OCI-M2 (cell line): Measurements from ENCODE around the gene RNF186.
"Not testable (repeated sequence)": the region's sequence is repeated elsewhere in the genome, so short reads cannot be mapped to it uniquely, and the experiment has no call there.

ENCODE experiments used
- DNase-seq: peaks from one replicate; lab custom pipeline; 2025; ENCODE audit not compliant: unreplicated experiment; lab: John Stamatoyannopoulos, UW

RNF186 gene, protein sequence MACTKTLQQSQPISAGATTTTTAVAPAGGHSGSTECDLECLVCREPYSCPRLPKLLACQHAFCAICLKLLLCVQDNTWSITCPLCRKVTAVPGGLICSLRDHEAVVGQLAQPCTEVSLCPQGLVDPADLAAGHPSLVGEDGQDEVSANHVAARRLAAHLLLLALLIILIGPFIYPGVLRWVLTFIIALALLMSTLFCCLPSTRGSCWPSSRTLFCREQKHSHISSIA

DNA sequence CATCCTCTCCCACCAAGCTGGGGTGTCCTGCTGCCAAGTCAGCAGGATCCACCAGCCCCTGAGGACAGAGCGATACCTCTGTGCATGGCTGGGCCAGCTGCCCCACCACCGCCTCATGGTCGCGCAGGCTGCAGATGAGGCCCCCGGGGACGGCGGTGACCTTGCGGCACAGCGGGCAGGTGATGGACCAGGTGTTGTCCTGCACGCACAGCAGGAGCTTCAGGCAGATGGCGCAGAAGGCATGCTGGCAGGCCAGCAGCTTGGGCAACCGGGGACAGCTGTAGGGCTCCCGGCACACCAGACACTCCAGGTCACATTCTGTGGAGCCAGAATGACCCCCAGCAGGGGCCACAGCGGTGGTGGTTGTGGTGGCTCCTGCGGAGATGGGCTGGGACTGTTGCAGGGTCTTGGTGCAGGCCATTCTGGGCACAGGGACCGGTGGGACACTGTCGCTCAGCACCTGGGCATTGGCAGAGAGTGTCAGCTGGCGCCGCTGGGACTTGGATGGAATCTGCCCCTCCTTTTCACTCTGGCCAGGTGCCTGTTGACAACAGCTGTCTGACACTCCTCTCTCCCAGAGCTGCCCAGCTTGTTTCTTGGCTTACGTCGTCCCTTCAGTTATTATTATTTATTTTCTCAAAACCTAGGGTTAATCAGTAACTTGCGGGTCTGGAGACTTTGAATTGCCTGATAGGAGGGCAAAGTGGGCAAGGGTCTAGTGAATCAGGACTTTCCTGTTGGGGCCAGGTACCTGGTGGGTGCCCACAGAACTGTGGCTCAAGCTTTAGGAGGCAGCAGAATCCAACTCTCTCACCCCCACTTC is at the start of gene RNF186:
Gene RNF186, minus strand, starts transcription at position 603 of the 823 bp plus-strand sequence. Its CDS starts 182 bp downstream, at position 421.
- DNase-seq = no peak

DNA sequence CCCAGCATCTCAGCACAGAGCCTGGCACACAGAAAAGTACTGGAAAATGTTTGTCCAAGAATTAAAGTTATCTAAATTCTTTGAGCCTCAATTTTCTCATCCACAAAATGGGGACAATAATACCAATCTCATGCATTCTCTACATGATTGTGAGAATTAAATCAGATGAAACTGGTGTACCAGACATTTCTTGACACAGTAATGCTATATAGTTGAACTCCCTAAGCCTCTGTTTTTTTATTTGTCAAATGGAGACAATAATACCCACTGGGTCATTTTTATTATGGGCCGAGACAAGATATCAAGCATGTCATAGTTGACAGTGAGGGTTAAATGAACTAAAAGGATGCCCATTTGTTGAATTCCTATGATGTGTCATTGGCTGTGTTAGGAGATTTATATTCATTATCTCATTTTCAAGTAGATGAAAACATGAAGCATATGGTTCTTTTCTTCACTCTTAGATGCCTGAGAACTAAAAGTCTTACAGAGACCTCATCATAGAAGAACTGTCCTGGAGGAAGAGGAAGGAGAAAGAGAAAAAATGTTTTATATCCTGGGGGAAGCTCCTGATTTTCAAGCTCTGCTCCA is 49.6 kb upstream of the RNF186 start:
- DNase-seq = no peak

DNA sequence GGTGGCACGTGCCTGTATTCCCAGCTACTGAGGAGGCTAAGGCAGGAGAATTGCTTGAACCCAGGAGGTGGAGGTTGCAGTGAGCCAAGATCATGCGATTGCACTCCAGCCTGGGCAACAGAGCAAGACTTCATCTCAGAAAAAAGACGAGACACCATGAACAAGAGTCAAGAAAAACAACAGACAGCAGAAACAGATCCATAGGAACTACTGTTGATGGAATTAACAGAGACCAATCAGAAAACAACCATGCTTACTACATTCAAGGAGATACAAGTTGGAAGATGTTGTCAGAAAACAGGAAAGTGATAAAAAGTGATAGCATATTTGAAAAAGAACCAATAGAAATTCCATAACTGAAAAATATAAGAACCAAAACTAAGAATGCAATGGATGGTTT is 47.9 kb upstream of the RNF186 start:
- DNase-seq = no peak

DNA sequence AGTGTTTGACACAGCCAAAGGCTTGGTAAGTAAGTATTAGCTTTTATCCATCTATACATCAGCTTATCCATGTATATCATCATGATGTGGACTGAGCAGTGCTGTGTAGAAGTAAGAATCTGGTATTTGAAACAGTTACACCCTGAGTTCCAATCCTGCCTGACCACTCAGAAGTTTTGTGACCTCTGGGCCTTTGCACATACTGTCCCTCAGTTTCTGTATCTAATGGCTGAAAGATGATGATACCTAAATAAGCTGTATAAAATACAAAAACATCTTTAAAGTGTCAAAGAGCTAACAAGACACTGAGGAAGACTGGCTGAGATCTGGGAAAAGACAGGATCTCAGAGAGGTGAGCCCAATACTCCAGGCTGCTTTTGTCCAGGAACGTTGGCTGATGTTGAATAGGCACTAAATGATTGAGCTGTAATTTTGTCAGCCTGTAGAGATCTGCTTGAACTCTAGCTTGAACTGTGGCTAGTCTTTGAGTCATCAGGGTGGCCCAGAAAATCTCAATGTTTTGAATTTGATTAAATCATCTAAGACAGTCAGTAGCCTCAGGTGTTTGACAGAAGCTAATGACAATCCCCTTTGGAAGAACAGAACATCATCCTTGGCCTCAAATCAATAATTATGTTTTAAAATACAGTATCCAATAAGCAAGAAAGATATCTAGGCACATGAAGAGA is 46.9 kb upstream of the RNF186 start:
- DNase-seq = no peak

DNA sequence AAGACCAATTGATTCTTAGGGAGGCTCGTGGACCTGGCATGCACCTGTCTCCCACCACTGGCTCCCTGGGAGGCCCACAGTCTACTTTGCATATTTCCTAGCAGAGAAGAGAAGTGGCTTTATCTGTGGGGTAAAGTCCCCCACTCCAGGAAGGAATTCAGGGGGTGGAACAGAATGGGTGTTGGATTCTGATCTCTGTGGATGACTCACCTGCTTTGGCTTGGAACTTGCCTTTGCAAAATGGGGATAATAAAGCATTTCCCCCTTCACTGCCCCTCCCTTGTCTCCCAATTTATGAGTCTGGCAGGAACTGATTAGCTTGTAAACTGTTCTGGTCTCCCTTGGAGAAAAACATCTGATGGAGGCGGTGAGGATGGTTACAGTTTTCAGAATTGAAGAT is 46.0 kb upstream of the RNF186 start:
- no peak for DNase-seq

DNA sequence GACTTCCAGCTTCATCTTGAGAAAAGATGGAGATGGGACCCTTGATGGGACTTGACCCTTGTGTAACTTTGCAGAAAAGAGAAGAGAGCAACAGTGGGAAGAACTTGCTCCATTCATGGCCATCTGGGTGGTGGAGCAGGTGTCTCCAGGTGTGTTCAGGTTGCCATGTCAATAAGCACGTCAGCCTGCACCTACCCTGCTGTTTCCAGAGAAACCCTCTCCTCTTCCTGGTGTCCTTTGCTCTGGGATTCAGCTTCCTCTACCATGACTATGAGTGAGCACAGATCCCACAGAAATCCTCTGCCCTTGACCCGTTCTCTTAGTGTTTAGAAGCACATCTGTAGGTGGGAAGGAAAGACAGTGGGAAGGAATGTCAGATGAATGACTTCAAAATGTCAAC is 45.3 kb upstream of the RNF186 start:
- DNase-seq = no peak

DNA sequence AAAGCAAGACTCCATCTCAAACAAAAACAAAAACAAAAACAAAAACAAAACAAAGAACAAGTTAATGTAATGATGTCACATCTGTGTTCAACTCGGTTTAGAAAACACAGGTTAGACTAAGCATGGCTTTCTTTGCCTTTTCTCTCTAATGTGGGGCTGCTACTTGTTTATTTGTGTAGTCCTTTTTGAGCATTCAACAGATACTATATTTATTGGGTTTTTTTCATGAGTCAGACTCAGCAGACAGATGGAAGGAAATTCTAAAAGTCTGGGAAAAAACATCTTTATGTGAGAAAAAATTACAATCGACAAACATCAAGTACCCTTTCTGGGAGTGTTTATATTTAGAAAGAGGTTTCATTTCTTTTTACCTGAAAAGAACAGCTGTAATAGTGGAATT is 44.8 kb upstream of the RNF186 start:
- no peak for DNase-seq

DNA sequence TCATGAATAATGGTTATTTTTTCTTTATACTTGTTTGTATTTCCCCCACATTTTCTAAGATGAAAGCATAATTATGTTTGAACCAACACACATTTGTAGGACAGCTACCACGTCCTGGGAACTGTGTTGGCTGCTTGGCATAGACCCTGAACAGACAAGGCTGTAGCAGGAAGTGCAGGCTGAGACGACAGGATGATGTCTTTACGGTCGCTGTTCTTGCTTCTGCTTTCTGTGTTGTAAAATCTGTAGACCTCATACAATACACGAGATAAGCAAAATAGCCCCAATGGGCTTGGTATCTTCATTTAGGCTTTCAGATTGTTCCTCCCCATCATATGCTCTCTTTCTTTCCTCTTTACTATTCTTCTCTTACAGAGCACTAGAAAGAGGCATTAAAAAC is 43.8 kb upstream of the RNF186 start:
- no peak for DNase-seq

DNA sequence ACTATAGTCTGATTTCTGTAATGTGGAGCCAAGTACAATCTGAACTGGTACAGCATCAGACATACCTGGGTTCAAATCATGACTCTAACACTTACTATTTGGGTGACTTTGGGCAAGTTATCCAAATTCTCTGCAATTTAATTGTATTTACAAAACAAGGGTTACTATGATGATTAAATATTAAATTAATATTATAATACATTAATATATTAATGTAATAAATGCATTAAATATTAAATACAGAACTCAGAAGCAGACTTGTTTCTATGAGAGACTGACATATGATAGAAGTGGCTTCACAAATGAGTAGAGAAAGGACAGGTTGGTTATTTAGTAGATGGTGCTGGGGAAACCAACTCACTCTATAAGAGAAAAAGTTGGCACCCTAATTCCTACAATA is 39.8 kb upstream of the RNF186 start:
- DNase-seq = no peak

DNA sequence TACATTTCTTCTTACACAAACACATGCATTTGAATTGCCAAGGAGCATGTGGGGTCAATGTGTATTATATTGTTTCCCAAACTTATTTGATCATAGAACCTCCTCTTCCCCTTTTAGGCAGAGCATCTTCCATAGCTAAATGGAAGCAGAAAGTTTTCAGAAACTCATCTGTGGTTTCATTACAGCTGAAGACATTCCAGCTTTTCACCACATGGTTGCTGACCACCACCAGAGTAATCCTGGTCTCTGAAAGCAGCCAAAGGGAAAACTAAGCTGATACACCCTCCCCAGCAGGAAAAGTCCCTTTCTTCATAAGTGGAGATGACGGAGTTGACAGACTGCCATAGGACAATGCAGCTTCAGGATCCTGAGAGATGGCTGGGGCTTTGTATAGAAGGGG is 37.0 kb upstream of the RNF186 start:
- no peak for DNase-seq

DNA sequence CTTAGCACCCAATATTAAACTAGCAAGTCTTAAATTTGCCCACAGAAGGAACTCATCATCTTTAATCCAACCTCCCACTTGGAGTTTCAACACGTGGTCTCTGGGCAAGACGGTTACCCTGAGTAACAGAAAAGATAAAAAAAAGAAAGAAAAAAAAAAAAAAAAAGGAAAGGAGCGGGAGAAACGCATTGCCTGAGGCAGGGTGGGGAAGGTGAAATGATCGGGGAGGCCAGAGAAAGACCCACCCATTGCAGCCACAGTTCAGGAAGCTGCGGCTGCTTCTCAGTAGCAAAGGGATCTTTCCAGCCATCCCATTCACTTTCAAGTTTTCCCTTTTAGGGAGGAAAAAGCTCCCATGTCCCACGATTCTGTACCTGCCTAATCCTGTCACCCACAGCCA is 35.1 kb upstream of the RNF186 start:
- DNase-seq = no peak

DNA sequence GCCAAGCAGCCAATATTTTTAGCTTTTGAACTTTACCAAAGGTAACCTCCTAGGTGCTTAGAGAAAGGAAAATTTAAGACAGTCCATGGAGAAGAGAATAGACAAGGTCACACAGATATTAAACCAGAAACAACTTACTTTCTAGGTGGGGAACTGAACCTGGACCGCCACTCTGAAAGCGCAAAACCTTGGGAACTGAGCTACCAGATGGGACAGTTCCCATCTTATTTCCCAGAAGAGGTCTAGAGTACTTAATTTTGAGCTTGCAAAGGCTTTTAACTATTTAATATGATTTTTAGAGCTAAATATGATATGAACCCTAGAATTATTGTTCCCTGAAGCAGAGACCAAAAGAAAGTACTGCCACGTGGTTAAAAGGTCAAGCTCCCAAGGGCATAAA is 34.2 kb upstream of the RNF186 start:
- not testable (repeated sequence) for DNase-seq

DNA sequence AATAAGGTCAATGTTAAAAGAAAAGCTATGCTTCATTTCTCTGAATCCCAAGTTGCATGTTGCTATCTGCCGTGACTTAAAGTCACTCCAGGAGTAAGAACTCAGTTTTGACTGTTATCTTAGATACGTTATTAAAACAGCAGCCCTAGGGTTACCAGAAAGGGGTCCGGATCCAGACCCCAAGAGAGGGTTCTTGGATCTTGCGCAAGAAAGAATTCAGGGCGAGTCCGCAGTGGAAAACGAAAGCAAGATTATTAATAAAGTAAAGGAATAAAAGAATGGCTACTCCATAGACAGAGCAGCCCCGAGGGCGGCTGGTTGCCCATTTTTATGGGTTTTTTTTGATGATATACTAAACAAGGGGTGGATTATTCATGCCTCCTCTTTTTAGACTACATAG is 32.3 kb upstream of the RNF186 start:
- DNase-seq = not testable (repeated sequence)

DNA sequence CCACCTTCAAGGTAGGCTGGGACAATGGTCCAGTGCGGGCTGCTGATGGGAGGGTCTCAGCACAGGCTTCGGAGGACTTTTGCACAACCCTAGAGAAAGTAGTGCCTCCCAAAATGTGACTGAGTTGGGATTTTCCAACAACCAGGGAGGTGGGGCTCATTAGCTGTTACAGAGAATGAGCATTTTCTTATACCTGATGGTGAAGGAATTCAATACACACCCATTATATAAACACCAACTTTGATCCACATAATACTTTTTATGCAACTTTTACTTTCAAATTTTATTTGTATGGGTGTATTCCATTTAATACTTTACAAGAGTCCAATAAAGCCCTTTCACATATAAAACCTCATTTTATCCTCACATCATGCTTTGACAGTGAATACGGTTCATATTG is 31.3 kb upstream of the RNF186 start:
- DNase-seq = no peak

DNA sequence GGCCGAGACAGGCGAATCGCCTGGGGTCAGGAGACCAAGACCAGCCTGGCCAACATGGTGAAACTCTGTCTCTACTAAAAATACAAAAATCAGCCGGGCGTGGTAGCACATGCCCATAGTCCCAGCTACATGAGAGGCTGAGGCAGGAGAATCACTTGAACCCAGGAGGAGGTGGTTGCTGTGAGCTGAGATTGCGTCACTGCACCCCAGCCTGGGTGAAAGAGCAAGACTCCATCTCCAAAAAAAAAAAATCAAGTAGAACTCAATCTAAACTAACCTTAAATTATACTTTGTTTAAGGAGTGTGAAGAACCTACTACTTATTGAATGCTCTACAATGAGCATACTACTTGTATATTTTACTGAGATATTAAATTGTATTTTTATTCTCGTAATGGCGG is 30.5 kb upstream of the RNF186 start:
- DNase-seq = no peak

DNA sequence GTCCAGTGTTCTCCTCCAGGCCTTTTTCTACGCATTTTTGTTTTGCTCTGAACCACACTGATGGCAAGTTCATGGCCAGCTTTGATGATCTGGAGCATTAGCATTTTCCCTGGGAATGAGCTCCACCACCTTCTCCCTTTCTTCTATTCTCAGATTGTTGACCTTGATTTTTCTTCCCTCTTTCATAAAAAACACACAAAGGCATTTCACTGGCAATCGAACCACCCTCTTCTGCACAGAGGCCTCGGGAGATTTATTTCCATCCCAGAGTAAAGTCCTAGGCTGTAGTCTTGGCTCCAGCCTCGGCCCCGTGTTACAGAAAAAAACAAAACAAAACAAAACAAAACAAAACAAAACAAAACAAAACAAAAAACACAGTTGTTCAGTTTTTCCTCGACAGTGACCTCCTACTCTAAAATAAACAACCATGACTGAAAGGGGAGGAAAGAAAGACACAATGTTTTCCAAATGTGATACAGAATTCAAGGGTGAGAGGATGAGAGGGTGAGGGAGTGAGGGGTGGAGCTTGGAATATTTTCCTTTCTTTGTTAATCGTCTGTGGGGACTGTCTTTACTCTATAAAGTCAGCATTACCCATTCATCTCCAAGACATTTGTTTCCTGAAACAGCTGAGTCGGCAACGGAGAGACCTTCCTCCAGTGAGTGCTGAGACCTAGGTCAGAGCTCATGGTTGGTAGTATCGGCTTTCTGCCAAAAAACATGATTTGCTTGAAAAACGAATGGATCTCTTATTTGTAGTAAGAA is 29.8 kb upstream of the RNF186 start:
- no peak for DNase-seq

DNA sequence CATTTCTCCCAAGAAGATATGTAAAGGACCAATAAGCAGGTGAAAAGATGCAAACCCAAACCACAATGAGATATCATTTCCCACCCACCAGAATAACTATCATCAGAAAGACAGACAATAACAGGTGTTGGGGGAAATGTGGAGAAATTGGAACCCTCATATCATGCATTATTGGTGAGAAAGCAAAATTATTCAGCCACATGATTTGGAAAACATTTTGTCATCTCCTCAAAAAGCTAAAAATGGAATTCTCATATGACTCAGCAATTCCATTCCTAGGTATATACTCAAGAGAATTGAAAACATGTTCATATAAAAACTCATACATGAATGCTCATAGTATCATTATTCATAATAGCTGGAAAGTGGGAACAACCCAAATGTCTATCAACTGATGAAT is 25.1 kb upstream of the RNF186 start:
- no peak for DNase-seq

DNA sequence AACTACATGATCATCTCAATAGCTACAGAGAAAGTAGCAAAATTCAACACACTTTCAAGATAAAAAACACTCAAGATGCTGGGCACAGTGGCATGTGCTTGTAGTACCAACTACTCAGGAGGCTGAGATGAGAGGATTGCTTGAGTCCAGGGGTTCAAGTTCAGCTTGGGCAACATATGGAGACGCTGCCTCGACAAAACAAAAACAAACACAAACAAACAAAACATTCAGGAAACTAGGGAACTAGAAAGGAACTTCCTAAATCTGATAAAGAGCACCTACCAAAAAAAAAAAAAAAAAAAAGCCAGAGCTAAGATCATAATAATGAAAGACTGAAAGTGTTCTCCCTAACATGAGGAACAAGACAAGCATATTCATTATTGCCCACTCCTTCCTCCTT is 22.8 kb upstream of the RNF186 start:
- DNase-seq = no peak

DNA sequence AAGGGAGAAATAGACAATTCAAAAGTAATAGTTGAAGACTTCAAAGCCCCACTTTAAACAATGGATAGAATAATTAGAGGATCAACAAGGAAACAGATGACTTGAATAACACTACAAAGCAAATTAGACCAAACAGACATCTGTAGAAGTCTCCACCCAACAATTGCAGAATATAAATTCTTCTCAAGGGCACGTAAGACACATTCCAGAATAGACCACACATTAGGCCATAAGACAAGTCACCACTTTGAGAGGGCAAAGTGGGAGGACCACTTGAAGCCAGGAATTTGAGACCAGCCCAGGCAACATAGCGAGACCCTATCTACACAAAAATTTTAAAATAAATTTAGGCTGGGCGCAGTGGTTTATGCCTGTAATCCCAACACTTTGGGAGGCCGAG is 20.5 kb upstream of the RNF186 start:
- DNase-seq = no peak

DNA sequence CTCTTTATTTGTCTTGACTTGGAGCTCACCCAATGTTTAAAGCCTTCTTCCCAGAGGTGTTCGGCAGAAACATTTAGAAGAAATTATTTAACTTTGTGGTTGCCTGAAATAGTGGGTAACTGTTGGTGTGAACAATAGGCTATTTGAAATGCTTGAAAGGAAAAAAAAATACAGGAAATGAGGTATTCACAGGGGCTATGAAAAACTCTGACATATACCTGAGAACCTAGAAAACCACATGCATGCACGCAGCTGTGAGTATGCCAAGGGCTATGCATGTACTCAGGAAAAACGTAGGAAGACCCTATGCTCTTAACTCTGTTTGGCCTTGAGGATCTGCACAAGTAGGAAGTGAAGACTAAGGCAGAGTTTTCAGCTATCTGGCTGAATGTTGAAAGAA is 16.4 kb upstream of the RNF186 start:
- no peak for DNase-seq

DNA sequence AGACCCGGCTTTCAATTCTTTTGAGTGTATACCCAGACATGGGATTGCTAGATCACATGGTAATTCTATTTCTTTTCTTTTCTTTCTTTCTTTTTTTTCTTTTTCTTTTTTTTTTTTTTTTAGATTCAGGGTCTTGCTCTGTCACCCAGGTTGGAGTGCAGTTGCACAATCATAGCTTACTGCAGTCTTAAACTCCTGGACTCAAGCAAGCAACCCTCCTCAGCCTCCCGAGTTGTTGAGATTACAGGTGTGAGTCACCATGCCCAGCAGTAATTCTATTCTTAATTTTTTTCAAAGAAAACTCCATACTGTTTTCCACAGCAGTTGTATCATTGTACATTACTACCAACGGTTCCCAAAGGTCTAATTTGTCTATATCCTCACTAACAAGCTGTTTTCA is 13.5 kb upstream of the RNF186 start:
- no peak for DNase-seq
